ENCODE measurements around the gene KLK6. TPM values are rescaled to one million over a fixed set of nuclear protein-coding genes. Genes with fewer than 3 reads are reported as not detected.

The KLK6 gene
- total and polyA plus RNA-seq, 2 donors (not counting 3 experiments of a cell fraction or from before 2014, with no cell fraction given): 0.12 TPM; not detected in 1

DNA sequence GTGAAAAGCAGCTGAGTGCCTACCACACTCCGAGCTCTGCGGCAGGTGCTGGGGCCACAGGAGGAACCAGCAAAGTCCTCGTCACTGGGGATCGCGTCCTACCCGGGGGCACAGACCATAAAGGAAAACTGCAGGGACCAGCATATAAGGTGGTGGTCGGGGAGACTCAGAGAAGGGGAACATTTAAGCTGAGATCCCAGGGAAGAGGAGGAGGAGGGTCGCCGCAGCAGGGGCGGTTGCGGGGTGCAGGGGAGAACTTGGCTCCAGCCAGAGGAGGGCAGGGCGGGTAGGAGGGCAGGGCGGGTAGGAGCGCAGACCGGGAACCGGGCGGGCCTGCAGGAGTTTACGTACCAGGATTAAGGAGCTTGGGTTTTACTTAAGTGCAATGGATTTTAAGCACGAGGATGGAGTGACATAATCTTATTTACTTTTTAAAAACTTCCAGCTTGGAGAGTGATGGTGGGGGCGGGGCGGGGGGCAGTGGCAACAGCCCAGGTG, 57.2 kb downstream of the KLK6 start:
- Histone ChIP-seq H4K20me1 (replicated peaks; ENCODE audit: control insufficient read depth, extremely low read depth, insufficient read depth, low read length) (no peaks in the 10 kb centered on the region), H3K9ac (replicated peaks; ENCODE audit: extremely low read depth, insufficient read depth, low read length) (no peak overlapping the region), H3K9me3 (replicated peaks; ENCODE audit: control insufficient read depth, insufficient read depth, low read length) (no peaks in the 10 kb centered on the region), H3K4me3 (replicated peaks in 1 of 3; ENCODE audit: insufficient read depth in 1 of 3, low read depth in 1 of 3, low read length in 3 of 3) (no peak overlapping the region), H3K36me3 (ENCODE audit: control insufficient read depth in 2 of 2, extremely low read depth in 1 of 2, insufficient read depth in 2 of 2, low read length in 2 of 2) (no peaks in the 10 kb centered on the region), H3K4me1 (ENCODE audit: control insufficient read depth, extremely low read depth, insufficient read depth, low read length) (no peaks in the 10 kb centered on the region), H3K4me2 (ENCODE audit: insufficient read depth, low read length) (no peak overlapping the region), H3K79me2 (ENCODE audit: control insufficient read depth, insufficient read depth, low read length) (no peaks in the 10 kb centered on the region), H2AFZ (ENCODE audit: low read depth, low read length) (no peak overlapping the region), H3K27me3 (ENCODE audit: control insufficient read depth in 2 of 2, insufficient read depth in 2 of 2, low read length in 2 of 2) (peaks cover 18 to 24% of the 10 kb centered on the region in 2 experiments), H3K9me1 (replicated peaks; ENCODE audit: control insufficient read depth, extremely low read depth, insufficient read depth, low read length) (no peaks in the 10 kb centered on the region), H3K27ac (ENCODE audit: insufficient read depth, low read depth, low read length) (no peak overlapping the region)
- FAIRE-seq: no peak
- no TSS peak for BruUV-seq (replicated peaks)
- intact Hi-C loops (cut with micrococcal nuclease): loop anchor here (10.0 kb wide), 1 partner anchor 1183 kb away; the partner anchor contains the start of gene ZNF841
- no peak for DNase-seq (ENCODE audit: low read depth, low spot score)
- TF ChIP-seq MAX (IDR thresholded peaks at IDR 0.05; ENCODE audit: insufficient read depth, insufficient read length) (no peak), MYC (IDR thresholded peaks at IDR 0.05; ENCODE audit: low read depth, low read length) (no peak), GATA2 (IDR thresholded peaks at IDR 0.05; ENCODE audit: insufficient read depth, insufficient read length, low read depth, low read length) (no peak), POLR2AphosphoS5 (IDR thresholded peaks at IDR 0.05; ENCODE audit: insufficient read depth, low read depth, low read length) (no peak), EZH2 (IDR thresholded peaks at IDR 0.05; ENCODE audit: borderline replicate concordance, low read depth, low read length, severe bottlenecking) (no peak), POLR2A (IDR thresholded peaks at IDR 0.05; ENCODE audit: low read depth, low read length) (no peak), FOS (IDR thresholded peaks at IDR 0.05; ENCODE audit: borderline replicate concordance, insufficient read depth, low read length) (no peak), JUN (IDR thresholded peaks at IDR 0.05; ENCODE audit: borderline replicate concordance, insufficient read depth, insufficient read length, low read depth) (no peak)
- TF ChIP-seq, protein P1, sequence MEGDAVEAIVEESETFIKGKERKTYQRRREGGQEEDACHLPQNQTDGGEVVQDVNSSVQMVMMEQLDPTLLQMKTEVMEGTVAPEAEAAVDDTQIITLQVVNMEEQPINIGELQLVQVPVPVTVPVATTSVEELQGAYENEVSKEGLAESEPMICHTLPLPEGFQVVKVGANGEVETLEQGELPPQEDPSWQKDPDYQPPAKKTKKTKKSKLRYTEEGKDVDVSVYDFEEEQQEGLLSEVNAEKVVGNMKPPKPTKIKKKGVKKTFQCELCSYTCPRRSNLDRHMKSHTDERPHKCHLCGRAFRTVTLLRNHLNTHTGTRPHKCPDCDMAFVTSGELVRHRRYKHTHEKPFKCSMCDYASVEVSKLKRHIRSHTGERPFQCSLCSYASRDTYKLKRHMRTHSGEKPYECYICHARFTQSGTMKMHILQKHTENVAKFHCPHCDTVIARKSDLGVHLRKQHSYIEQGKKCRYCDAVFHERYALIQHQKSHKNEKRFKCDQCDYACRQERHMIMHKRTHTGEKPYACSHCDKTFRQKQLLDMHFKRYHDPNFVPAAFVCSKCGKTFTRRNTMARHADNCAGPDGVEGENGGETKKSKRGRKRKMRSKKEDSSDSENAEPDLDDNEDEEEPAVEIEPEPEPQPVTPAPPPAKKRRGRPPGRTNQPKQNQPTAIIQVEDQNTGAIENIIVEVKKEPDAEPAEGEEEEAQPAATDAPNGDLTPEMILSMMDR (IDR thresholded peaks at IDR 0.05; ENCODE audit: extremely low read depth in 1 of 2, insufficient read depth in 1 of 2, low read depth in 1 of 2, low read length in 2 of 2): no peak
- dilution Hi-C loops (cut with MboI; ENCODE audit: extremely low pct_ligation_motif_present, low sequenced_read_pairs): no loop called here
- ChIA-PET POLR2A (no interaction called here), CTCF (interaction anchor here (0.8 kb wide), 1 partner anchor 10 kb away, joined by 3 read pairs; no protein-coding TSS in a partner anchor)

Data from endothelial cell of umbilical vein (primary cell).